Measurements from ENCODE around the gene SPHKAP.

The SPHKAP gene

GRCh38 chr2:228064024-228064423, 117.5 kb downstream of the SPHKAP start:
- H3K4me3 ChIP-seq (ENCODE audit: control insufficient read depth in 1 of 7, extremely low read depth in 1 of 7, insufficient read depth in 4 of 7, low read depth in 2 of 7, low read length in 6 of 7) = no peak overlapping the region
- ChIA-PET POLR2A (no interaction called here), CTCF (interaction anchor here (1.1 to 1.3 kb wide), 2 partner anchors 15 to 64 kb away, joined by 3 read pairs; no protein-coding TSS in a partner anchor)
- no peaks in the 10 kb centered on the region for H3K9me3 ChIP-seq (ENCODE audit: control extremely low read depth in 1 of 5, control insufficient read depth in 4 of 5, insufficient read depth in 2 of 5, low read depth in 1 of 5, low read length in 4 of 5)
- no peaks in the 10 kb centered on the region for H3K4me1 ChIP-seq (ENCODE audit: control extremely low read depth in 1 of 4, control insufficient read depth in 4 of 4, insufficient read depth in 4 of 4, low read length in 3 of 4)
- no peaks in the 10 kb centered on the region for H3K27me3 ChIP-seq (replicated peaks in 2 of 5; ENCODE audit: control insufficient read depth in 4 of 5, insufficient read depth in 5 of 5, low read length in 4 of 5)
- no peak overlapping the region for H3K27ac ChIP-seq (ENCODE audit: insufficient read depth in 1 of 2, low read depth in 1 of 2, low read length in 2 of 2, poor library complexity in 1 of 2, severe bottlenecking in 2 of 2)
- WGBS (ENCODE audit: insufficient coverage) = no CpG with 5 or more reads among the region's 4 CpGs
- no peaks in the 10 kb centered on the region for H3K36me3 ChIP-seq (ENCODE audit: control insufficient read depth in 4 of 4, insufficient read depth in 4 of 4, low read length in 3 of 4)
- no peak for DNase-seq

- H3K4me3 ChIP-seq (ENCODE audit: control insufficient read depth in 1 of 7, extremely low read depth in 1 of 7, insufficient read depth in 4 of 7, low read depth in 2 of 7, low read length in 6 of 7) = no peak overlapping the region
- H3K9me3 ChIP-seq (ENCODE audit: control extremely low read depth in 1 of 5, control insufficient read depth in 4 of 5, insufficient read depth in 2 of 5, low read depth in 1 of 5, low read length in 4 of 5) = no peaks in the 10 kb centered on the region
- no peaks in the 10 kb centered on the region for H3K27me3 ChIP-seq (replicated peaks in 2 of 5; ENCODE audit: control insufficient read depth in 4 of 5, insufficient read depth in 5 of 5, low read length in 4 of 5)
- H3K4me1 ChIP-seq (ENCODE audit: control extremely low read depth in 1 of 4, control insufficient read depth in 4 of 4, insufficient read depth in 4 of 4, low read length in 3 of 4) = no peaks in the 10 kb centered on the region
- no peak for DNase-seq
- ChIA-PET CTCF (interaction anchor here (1.3 kb wide), 1 partner anchor 14 kb away, joined by 3 read pairs; no protein-coding TSS in a partner anchor), POLR2A (no interaction called here)
- H3K36me3 ChIP-seq (ENCODE audit: control insufficient read depth in 4 of 4, insufficient read depth in 4 of 4, low read length in 3 of 4) = no peaks in the 10 kb centered on the region
- WGBS (ENCODE audit: insufficient coverage) = no CpG with 5 or more reads among the region's 1 CpG
- H3K27ac ChIP-seq (ENCODE audit: insufficient read depth in 1 of 2, low read depth in 1 of 2, low read length in 2 of 2, poor library complexity in 1 of 2, severe bottlenecking in 2 of 2) = no peak overlapping the region
Observed at GRCh38 chr2:228063558-228063957, 117.9 kb downstream of the SPHKAP start.

DNA sequence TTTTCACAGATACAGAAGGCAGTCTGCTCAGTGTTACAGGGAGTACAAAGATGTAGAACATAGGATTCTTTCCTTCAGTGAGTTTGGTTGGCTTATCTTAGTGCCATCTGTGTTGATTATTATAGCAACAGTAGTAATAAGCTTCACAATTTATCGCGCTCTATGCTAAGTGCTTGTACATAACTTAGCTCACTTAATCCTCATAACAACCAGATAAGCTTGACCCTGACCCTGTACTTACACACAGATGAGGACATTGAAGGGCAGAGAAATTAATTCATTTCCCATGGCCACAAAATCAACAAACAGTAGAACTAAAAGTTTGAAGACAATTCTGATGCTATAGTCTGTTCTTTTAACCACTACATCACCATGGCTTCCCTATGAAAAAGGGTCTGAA, 121.8 kb downstream of the SPHKAP start:
- H3K4me1 ChIP-seq (ENCODE audit: control extremely low read depth in 1 of 4, control insufficient read depth in 4 of 4, insufficient read depth in 4 of 4, low read length in 3 of 4) = no peaks in the 10 kb centered on the region
- H3K9me3 ChIP-seq (ENCODE audit: control extremely low read depth in 1 of 5, control insufficient read depth in 4 of 5, insufficient read depth in 2 of 5, low read depth in 1 of 5, low read length in 4 of 5) = no peaks in the 10 kb centered on the region
- no peaks in the 10 kb centered on the region for H3K27me3 ChIP-seq (replicated peaks in 2 of 5; ENCODE audit: control insufficient read depth in 4 of 5, insufficient read depth in 5 of 5, low read length in 4 of 5)
- no peak overlapping the region for H3K27ac ChIP-seq (ENCODE audit: insufficient read depth in 1 of 2, low read depth in 1 of 2, low read length in 2 of 2, poor library complexity in 1 of 2, severe bottlenecking in 2 of 2)
- WGBS (ENCODE audit: insufficient coverage) = no CpG with 5 or more reads among the region's 2 CpGs
- DNase-seq = no peak
- ChIA-PET CTCF (no interaction called here), POLR2A (no interaction called here)
- no peaks in the 10 kb centered on the region for H3K36me3 ChIP-seq (ENCODE audit: control insufficient read depth in 4 of 4, insufficient read depth in 4 of 4, low read length in 3 of 4)
- no peak overlapping the region for H3K4me3 ChIP-seq (ENCODE audit: control insufficient read depth in 1 of 7, extremely low read depth in 1 of 7, insufficient read depth in 4 of 7, low read depth in 2 of 7, low read length in 6 of 7)

DNA sequence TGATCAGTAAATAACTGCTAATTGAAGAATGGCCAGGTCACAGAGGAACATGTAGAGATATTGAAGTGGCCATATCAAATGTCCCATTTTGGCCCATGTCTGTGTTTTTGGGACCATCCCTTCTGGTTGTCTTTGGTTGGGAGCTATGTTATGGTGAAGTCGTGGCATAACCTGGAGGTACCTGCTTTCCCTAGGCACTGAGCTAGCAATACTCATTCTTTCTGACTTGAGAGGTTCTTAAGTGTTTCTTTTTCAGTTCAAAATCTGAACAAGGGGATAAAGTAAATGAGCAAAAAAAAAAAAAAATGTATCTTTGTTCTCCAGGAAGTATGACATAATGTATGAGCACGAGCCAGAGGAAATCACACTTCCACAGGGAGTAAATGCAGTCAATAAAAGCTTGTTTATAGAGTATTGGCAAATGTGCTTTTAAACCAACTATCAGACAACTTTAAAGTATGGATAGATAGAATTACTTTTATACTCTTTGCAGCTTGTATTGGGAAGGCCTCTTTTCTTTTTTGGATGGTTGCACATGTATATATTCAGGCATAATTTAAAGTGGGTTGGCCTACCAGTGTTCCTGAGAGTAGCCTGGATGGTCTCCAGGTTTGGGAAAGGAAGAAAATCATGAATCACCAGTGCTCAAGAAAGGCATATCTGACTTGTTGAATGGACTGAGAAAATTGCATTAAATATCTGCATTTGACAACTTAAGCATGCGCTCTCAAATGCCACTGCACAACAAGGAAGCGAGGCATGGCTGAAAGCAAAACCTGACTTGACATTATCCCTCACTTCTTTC, 125.0 kb downstream of the SPHKAP start:
- H3K4me1 ChIP-seq (ENCODE audit: control extremely low read depth in 1 of 4, control insufficient read depth in 4 of 4, insufficient read depth in 4 of 4, low read length in 3 of 4) = no peaks in the 10 kb centered on the region
- no peak for DNase-seq
- ChIA-PET CTCF (no interaction called here), POLR2A (no interaction called here)
- no peaks in the 10 kb centered on the region for H3K27me3 ChIP-seq (replicated peaks in 2 of 5; ENCODE audit: control insufficient read depth in 4 of 5, insufficient read depth in 5 of 5, low read length in 4 of 5)
- no peaks in the 10 kb centered on the region for H3K9me3 ChIP-seq (ENCODE audit: control extremely low read depth in 1 of 5, control insufficient read depth in 4 of 5, insufficient read depth in 2 of 5, low read depth in 1 of 5, low read length in 4 of 5)
- no peak overlapping the region for H3K4me3 ChIP-seq (ENCODE audit: control insufficient read depth in 1 of 7, extremely low read depth in 1 of 7, insufficient read depth in 4 of 7, low read depth in 2 of 7, low read length in 6 of 7)
- WGBS (ENCODE audit: insufficient coverage) = 93% methylated on average over 3 of the region's 4 CpGs
- H3K27ac ChIP-seq (ENCODE audit: insufficient read depth in 1 of 2, low read depth in 1 of 2, low read length in 2 of 2, poor library complexity in 1 of 2, severe bottlenecking in 2 of 2) = no peak overlapping the region
- no peaks in the 10 kb centered on the region for H3K36me3 ChIP-seq (ENCODE audit: control insufficient read depth in 4 of 4, insufficient read depth in 4 of 4, low read length in 3 of 4)

GRCh38 chr2:228048838-228049490, 132.5 kb downstream of the SPHKAP start:
- no CpG with 5 or more reads among the region's 5 CpGs for WGBS (ENCODE audit: insufficient coverage)
- H3K36me3 ChIP-seq (ENCODE audit: control insufficient read depth in 4 of 4, insufficient read depth in 4 of 4, low read length in 3 of 4) = no peaks in the 10 kb centered on the region
- no peaks in the 10 kb centered on the region for H3K27me3 ChIP-seq (replicated peaks in 2 of 5; ENCODE audit: control insufficient read depth in 4 of 5, insufficient read depth in 5 of 5, low read length in 4 of 5)
- no peaks in the 10 kb centered on the region for H3K4me1 ChIP-seq (ENCODE audit: control extremely low read depth in 1 of 4, control insufficient read depth in 4 of 4, insufficient read depth in 4 of 4, low read length in 3 of 4)
- DNase-seq = peak in 2 of 3 donors; percentile 1 to 7
- H3K9me3 ChIP-seq (ENCODE audit: control extremely low read depth in 1 of 5, control insufficient read depth in 4 of 5, insufficient read depth in 2 of 5, low read depth in 1 of 5, low read length in 4 of 5) = no peaks in the 10 kb centered on the region
- CTCF ChIA-PET = interaction anchor here (1.0 kb wide), 1 partner anchor 15 kb away, joined by 3 read pairs; no protein-coding TSS in a partner anchor
- no peak overlapping the region for H3K4me3 ChIP-seq (ENCODE audit: control insufficient read depth in 1 of 7, extremely low read depth in 1 of 7, insufficient read depth in 4 of 7, low read depth in 2 of 7, low read length in 6 of 7)
- H3K27ac ChIP-seq (ENCODE audit: insufficient read depth in 1 of 2, low read depth in 1 of 2, low read length in 2 of 2, poor library complexity in 1 of 2, severe bottlenecking in 2 of 2) = no peak overlapping the region
- POLR2A ChIA-PET = no interaction called here

GRCh38 chr2:228040995-228041394, 140.5 kb downstream of the SPHKAP start:
- ChIA-PET POLR2A (no interaction called here), CTCF (interaction anchor here (2.4 kb wide), 1 partner anchor 13 kb away, joined by 7 read pairs; no protein-coding TSS in a partner anchor)
- Histone ChIP-seq H3K36me3 (ENCODE audit: control insufficient read depth in 4 of 4, insufficient read depth in 4 of 4, low read length in 3 of 4) (no peaks in the 10 kb centered on the region), H3K4me3 (ENCODE audit: control insufficient read depth in 1 of 7, extremely low read depth in 1 of 7, insufficient read depth in 4 of 7, low read depth in 2 of 7, low read length in 6 of 7) (no peak overlapping the region), H3K27ac (ENCODE audit: insufficient read depth in 1 of 2, low read depth in 1 of 2, low read length in 2 of 2, poor library complexity in 1 of 2, severe bottlenecking in 2 of 2) (no peak overlapping the region), H3K27me3 (replicated peaks in 2 of 5; ENCODE audit: control insufficient read depth in 4 of 5, insufficient read depth in 5 of 5, low read length in 4 of 5) (no peaks in the 10 kb centered on the region), H3K9me3 (ENCODE audit: control extremely low read depth in 1 of 5, control insufficient read depth in 4 of 5, insufficient read depth in 2 of 5, low read depth in 1 of 5, low read length in 4 of 5) (no peaks in the 10 kb centered on the region), H3K4me1 (ENCODE audit: control extremely low read depth in 1 of 4, control insufficient read depth in 4 of 4, insufficient read depth in 4 of 4, low read length in 3 of 4) (no peaks in the 10 kb centered on the region)
- no peak for DNase-seq
- 100% methylated on average over 1 of the region's 2 CpGs for WGBS (ENCODE audit: insufficient coverage)

Measured in common myeloid progenitor, CD34-positive (primary cell).